Endometrial microvascular endothelial cells (primary cell): Measurements from ENCODE around the gene DDA1. TPM values are rescaled to one million over a fixed set of nuclear protein-coding genes. Genes with fewer than 3 reads are reported as not detected.

Source experiments
- in situ Hi-C: cut with HindIII; loops from 2 replicates; pipeline ENCODE4 v1.10.0; 2017; ENCODE audit warnings: low sequenced_read_pairs, low pct_unique_long_range_greater_than_20kb; ENCODE audit errors: inconsistent ontology term
- total RNA-seq: library from RNA; depleted of rRNA; stranded (reverse); fragments of >200 nt; gene quantifications from one replicate; pipeline ENCODE4 v1.2.3, GENCODE V29; 2015; ENCODE audit errors: inconsistent ontology term

Gene DDA1
- total RNA-seq, 1 donor from 2014 or later: 48.1 TPM

DNA sequence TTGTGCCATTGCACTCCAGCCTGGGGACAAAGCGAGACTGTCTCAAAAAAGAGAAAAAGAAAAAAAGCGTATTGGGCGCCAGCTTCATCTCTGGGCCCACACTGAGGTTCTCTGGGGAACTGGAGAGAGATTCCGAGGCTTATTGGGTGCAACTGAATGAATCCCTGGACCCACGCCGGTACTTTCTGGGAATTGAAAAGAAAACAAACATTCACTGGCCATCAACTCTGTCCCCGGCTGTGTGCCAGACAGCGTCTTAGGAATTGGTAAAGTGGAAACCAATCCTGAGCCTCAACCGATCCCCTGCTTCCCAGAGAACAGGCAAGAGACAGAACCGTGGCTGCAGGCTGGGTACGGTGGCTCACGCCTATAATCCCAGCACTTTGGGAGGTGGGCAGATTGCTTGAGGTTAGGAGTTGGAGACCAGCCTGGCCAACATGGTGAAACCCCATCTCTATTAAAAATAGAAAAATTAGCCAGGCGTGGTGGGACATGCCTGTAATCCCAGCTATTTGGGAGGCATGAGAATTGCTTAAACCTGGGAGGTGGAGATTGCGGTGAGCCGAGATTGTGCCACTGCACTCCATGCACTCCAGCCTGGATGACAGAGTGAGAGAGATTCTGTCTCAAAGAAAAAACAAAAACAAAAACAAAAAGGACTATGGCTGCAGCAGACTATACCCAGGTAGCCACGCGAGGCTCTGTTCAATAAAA lies 16.7 kb downstream of the DDA1 start:
- in situ Hi-C loops: no loop called here

DNA sequence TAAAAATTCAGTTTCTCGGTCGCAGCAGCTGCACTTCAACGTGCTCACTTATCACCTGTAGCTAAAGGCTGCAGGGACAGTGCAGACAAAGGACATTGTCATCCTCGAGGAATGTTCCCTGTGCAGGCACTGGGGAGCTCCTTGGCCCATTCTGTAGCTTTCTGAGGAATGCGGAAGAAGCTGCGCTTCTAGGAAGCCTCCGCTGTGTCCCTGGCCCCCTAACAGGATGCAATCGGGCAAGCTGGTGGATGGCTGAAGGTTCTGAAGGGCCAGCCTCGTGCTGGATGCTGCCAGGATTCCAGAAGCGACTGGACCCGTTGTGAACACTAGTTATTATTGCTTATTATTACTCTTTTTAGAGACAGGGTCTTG lies 17.2 kb downstream of the DDA1 start:
- in situ Hi-C loops: no loop called here

GRCh38 chr19:17327068-17327653 lies 17.8 kb downstream of the DDA1 start:
- in situ Hi-C loops: no loop called here

GRCh38 chr19:17327654-17328516 lies 18.5 kb downstream of the DDA1 start:
- in situ Hi-C loops: no loop called here

- in situ Hi-C loops: no loop called here
These were observed 19.4 kb downstream of the DDA1 start for GRCh38 chr19:17328517-17329365.

GRCh38 chr19:17329366-17330261 lies 20.3 kb downstream of the DDA1 start:
- in situ Hi-C loops: no loop called here

GRCh38 chr19:17330262-17331044 lies 21.1 kb downstream of the DDA1 start:
- in situ Hi-C loops: no loop called here

DNA sequence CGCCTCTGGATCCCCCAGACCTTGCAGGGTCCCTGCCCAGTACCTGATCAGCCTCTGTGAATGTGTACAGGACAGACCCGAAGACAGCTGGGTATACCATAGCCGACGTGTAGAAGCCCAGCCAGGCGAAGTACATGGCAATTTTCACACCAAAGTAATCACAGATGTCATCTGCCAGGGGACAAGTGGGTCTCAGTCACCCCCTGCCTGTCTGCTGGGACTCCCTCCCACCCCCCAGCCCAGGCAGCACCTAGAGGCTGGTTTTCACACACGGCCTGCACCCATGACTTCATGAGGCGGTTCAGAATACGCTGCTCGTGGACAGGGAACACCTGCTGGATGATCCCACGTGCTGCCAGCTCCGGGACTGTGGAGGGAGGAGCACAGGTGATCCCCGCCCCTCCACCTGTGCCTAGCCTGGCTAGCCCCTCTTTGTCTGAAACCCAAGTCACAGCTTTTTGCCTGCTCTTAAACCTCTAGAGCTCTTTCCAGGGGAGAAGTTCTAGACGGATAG lies 21.7 kb downstream of the DDA1 start:
- in situ Hi-C loops: no loop called here

- in situ Hi-C loops: no loop called here
These were observed 23.0 kb downstream of the DDA1 start for GRCh38 chr19:17332360-17332676.

GRCh38 chr19:17332677-17333581 lies 23.6 kb downstream of the DDA1 start:
- in situ Hi-C loops: no loop called here

GRCh38 chr19:17333611-17334413 lies 24.4 kb downstream of the DDA1 start:
- in situ Hi-C loops: no loop called here

DNA sequence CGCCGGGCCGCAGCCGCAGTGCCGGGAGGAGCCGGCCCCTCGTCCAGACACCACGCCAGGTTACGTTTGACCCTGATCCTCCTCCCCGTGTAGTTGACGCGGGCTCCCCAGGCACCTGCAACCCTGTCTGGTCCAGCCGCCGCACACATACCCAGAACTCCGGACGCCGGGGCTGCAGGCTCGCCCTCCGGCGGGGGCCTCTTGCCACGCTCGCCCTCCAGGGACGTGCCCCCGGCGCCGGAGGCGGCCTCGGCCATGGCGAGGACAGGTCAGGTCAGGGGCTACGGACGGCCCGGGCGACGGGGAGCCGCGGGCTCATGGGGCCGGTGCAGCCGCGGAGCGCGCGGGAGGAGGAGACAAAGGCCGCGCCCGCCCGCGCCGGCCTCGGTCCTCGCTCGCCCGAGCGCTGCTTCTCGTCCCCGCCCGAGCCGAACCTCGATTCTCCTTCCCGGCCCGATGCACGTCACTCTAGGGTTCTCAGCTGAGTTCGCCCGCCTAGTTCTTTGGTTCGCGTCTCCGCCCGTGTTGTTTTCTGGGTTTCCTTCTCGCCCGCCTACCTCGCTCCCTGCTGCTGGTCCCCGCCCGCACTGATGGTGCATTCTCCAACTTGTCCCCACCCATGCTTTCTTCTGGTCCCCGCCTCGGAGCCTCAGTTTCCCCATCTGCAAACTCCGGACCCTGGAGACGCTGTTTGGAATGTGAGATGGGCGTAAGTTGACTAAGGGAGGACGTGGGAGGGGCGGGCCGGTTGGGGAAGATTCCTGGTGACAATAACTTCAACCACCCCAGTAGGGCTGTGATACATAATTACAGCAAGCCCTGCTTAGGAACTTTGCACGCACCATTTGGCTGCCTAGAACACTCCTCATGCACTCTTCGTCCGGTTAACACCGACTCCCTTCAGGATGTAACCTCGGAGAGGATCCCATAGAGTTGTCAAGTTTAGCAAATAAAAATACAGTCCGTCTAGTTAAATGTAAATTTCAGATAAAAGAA lies 25.3 kb downstream of the DDA1 start, which contains the start of gene ANO8:
TSS of gene ANO8 (minus strand) at position 442 of the 996 bp plus-strand sequence. CDS start at position 257, 185 bp downstream.
- in situ Hi-C loops: no loop called here

DNA sequence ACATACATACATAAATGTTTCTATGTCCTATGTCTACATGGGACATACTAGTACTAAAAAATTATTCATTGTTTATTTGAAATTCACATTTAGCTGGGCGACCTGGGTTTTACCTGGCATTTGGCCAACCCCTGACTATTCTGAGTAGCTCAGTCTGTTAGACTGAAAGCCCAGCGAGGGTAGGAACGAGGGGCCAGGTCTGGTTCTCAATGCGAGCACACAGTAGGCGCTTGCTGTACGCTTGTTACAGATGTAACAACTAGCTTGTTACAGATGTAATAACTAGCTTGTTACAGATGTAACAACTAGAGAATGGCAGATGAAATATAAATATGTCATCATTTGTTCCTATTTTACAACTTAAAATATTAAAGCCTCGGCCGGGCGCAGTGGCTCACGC lies 26.2 kb downstream of the DDA1 start:
- in situ Hi-C loops: no loop called here

GRCh38 chr19:17336872-17337674 lies 27.7 kb downstream of the DDA1 start, which contains the start of gene GTPBP3:
Gene GTPBP3 (plus strand): TSS chr19:17337553. CDS start chr19:17337612, 59 bp downstream.
- in situ Hi-C loops: no loop called here
